SK-N-SH (cell line): Measurements from ENCODE around the gene TMEM212. TPM values are rescaled to one million over a fixed set of nuclear protein-coding genes. Genes with fewer than 3 reads are reported as not detected.

ENCODE experiments used
- CTCF ChIA-PET: fragments of 300-600, 350-600 bp; formaldehyde crosslinking; extraction: SDS; loops from one replicate; lab custom pipeline; 2021; lab: Yijun Ruan, JAX
- POLR2A ChIA-PET: fragments of 350-600 bp; sonication (Branson Sonifier 250); formaldehyde crosslinking; extraction: SDS; loops from one replicate; lab custom pipeline; 2020; ENCODE audit warnings: antibody characterized with exemption, inconsistent platforms; lab: Yijun Ruan, JAX
- DNase-seq: peaks from one replicate; pipeline ENCODE4 v3.0.0; 2012
- H2AFZ ChIP-seq: fragments of 200-600 bp; sonication (generic); 2 replicates; pipeline ENCODE4 v1.8.1; 2016; ENCODE audit warnings: antibody characterized with exemption, mild to moderate bottlenecking, low read depth
- H3F3A ChIP-seq: fragments of 200-600 bp; sonication (generic); replicated peaks from 2 replicates; pipeline ENCODE3; 2016; ENCODE audit warnings: antibody characterized with exemption, mild to moderate bottlenecking; ENCODE audit not compliant: insufficient read depth
- H3K27ac ChIP-seq, 2 experiments: fragments of 200-500 bp in 1 of 2; fragments of 200-600 bp in 1 of 2; sonication (Bioruptor generic) in 1 of 2; sonication (generic), shearing (Covaris generic) in 1 of 2; 2 replicates each; pipeline versions ENCODE4 v1.5.1 to v1.6.1; 2014 to 2016; ENCODE audit warnings: low read depth in 2 of 2, inconsistent platforms in 1 of 2, low read length in 1 of 2, mild to moderate bottlenecking in 1 of 2, mixed read lengths in 1 of 2
- H3K27me3 ChIP-seq: fragments of 200-600 bp; sonication (generic), shearing (Covaris generic); 2 replicates; pipeline ENCODE4 v1.6.1; 2016; ENCODE audit warnings: mixed run types; ENCODE audit not compliant: insufficient read depth
- H3K36me3 ChIP-seq, 2 experiments: fragments of 200-500 bp in 1 of 2; fragments of 200-600 bp in 1 of 2; sonication (Bioruptor generic) in 1 of 2; sonication (generic) in 1 of 2; replicated peaks in 1 of 2; 2 replicates each; pipeline versions ENCODE3 to v1.5.1; 2014 to 2016; ENCODE audit warnings: low read length in 1 of 2, mild to moderate bottlenecking in 1 of 2; ENCODE audit not compliant: insufficient read depth in 2 of 2, control insufficient read depth in 1 of 2
- H3K4me1 ChIP-seq, 2 experiments: fragments of 200-500 bp in 1 of 2; fragments of 200-600 bp in 1 of 2; sonication (Bioruptor generic) in 1 of 2; sonication (generic), shearing (Covaris generic) in 1 of 2; 2 replicates each; pipeline versions ENCODE4 v1.5.1 to v1.6.1; 2014 to 2016; ENCODE audit warnings: low read depth in 1 of 2, low read length in 1 of 2, mixed run types in 1 of 2; ENCODE audit not compliant: insufficient read depth in 2 of 2, control insufficient read depth in 1 of 2
- H3K4me2 ChIP-seq: fragments of 200-600 bp; sonication (generic), shearing (Covaris generic); 2 replicates; pipeline ENCODE4 v1.6.1; 2017; ENCODE audit warnings: mixed run types
- H3K4me3 ChIP-seq, 2 experiments: fragments of 200-500 bp in 1 of 2; fragments of 200-600 bp in 1 of 2; sonication (Bioruptor generic) in 1 of 2; sonication (generic), shearing (Covaris generic) in 1 of 2; 2 replicates each; pipeline versions ENCODE4 v1.5.1 to v1.8.1; 2014 to 2016; ENCODE audit warnings: low read depth in 2 of 2, inconsistent platforms in 1 of 2, low read length in 1 of 2, mild to moderate bottlenecking in 1 of 2, mixed read lengths in 1 of 2, moderate library complexity in 1 of 2
- H3K79me2 ChIP-seq: fragments of 200-600 bp; sonication (generic); 2 replicates; pipeline ENCODE4 v1.8.1; 2017; ENCODE audit warnings: mild to moderate bottlenecking; ENCODE audit not compliant: insufficient read depth
- H3K9ac ChIP-seq: fragments of 200-600 bp; sonication (generic); 2 replicates; pipeline ENCODE4 v1.6.1; 2017; ENCODE audit warnings: mixed run types
- H3K9me2 ChIP-seq: fragments of 200-600 bp; sonication (generic); 2 replicates; pipeline ENCODE4 v1.6.1; 2017; ENCODE audit warnings: mixed run types
- H3K9me3 ChIP-seq: fragments of 200-600 bp; sonication (generic); 2 replicates; pipeline ENCODE4 v1.6.1; 2017; ENCODE audit warnings: mixed run types, mild to moderate bottlenecking, moderate library complexity
- H4K20me1 ChIP-seq: fragments of 200-600 bp; sonication (generic); 2 replicates; pipeline ENCODE4 v1.6.1; 2017; ENCODE audit warnings: mild to moderate bottlenecking, mixed run types; ENCODE audit not compliant: insufficient read depth
- CHD2 ChIP-seq: fragments of 150-350 bp; IDR thresholded peaks from 2 replicates; pipeline ENCODE4 v1.6.1; 2018; ENCODE audit warnings: low read length; ENCODE audit not compliant: partially characterized antibody
- FOXM1 ChIP-seq: IDR thresholded peaks from 2 replicates; pipeline ENCODE4 v1.4.0; 2012; ENCODE audit warnings: low read depth, mild to moderate bottlenecking
- GATA2 ChIP-seq: sonication (generic); formaldehyde crosslinking; IDR thresholded peaks from 2 replicates; pipeline ENCODE4 v1.5.0; 2020; ENCODE audit warnings: mild to moderate bottlenecking, missing genetic modification reagents
- NFIC ChIP-seq: IDR thresholded peaks from 2 replicates; pipeline ENCODE4 v1.4.0; 2012; ENCODE audit warnings: borderline replicate concordance
- NRF1 ChIP-seq: IDR thresholded peaks from 2 replicates; pipeline ENCODE4 v1.6.1; 2012; ENCODE audit warnings: low read depth, mild to moderate bottlenecking, low read length
- POLR2AphosphoS5 ChIP-seq: IDR thresholded peaks from 2 replicates; pipeline ENCODE4 v1.6.1; 2012; ENCODE audit warnings: low read depth, low read length
- RCOR1 ChIP-seq: fragments of 150-350 bp; IDR thresholded peaks from 2 replicates; pipeline ENCODE4 v1.6.1; 2017; ENCODE audit warnings: antibody characterized with exemption, low read length
- RFX5 ChIP-seq: IDR thresholded peaks from 2 replicates; pipeline ENCODE4 v1.6.1; 2012; ENCODE audit warnings: mild to moderate bottlenecking, improper control_type of control experiment, low read length
- SIN3A ChIP-seq: IDR thresholded peaks from 2 replicates; pipeline ENCODE4 v1.6.1; 2012; ENCODE audit warnings: low read depth, mild to moderate bottlenecking, low read length, moderate library complexity, borderline replicate concordance
- TAF1 ChIP-seq: IDR thresholded peaks from 2 replicates; pipeline ENCODE4 v1.6.1; 2012; ENCODE audit warnings: low read depth, mild to moderate bottlenecking, low read length, moderate library complexity, borderline replicate concordance
- TEAD4 ChIP-seq: IDR thresholded peaks from 2 replicates; pipeline ENCODE4 v1.4.0; 2012; ENCODE audit warnings: mild to moderate bottlenecking, borderline replicate concordance; ENCODE audit not compliant: insufficient read depth
- WGBS: methylation state at CpG from one replicate; pipeline ENCODE4 v1.1.6; 2017; ENCODE audit warnings: low lambda C conversion rate; 5-methylcytosine and 5-hydroxymethylcytosine counted together
- polyA plus RNA-seq, 3 experiments: library from polyadenylated mRNA; depleted of rRNA; stranded (reverse); fragments of >200 nt; gene quantifications; 2 replicates each; pipeline ENCODE4 v1.2.3, GENCODE V29; 2012
- TF ChIP-seq, protein P1 (sequence below): IDR thresholded peaks from 2 replicates; pipeline ENCODE4 v1.4.0; 2012; ENCODE audit warnings: low read depth, borderline replicate concordance
- TF ChIP-seq, protein P2 (sequence below): IDR thresholded peaks from 2 replicates; pipeline ENCODE4 v1.6.1; 2012; ENCODE audit warnings: mild to moderate bottlenecking, low read depth, low read length, moderate library complexity
- TF ChIP-seq, protein P3 (sequence below): fragments of 150-350 bp; IDR thresholded peaks from 2 replicates; pipeline ENCODE4 v1.6.1; 2017; ENCODE audit warnings: antibody characterized with exemption, low read length, low read depth, borderline replicate concordance
- TF ChIP-seq, protein P4 (sequence below): IDR thresholded peaks from 2 replicates; pipeline ENCODE4 v1.4.0; 2012; ENCODE audit warnings: low read depth, borderline replicate concordance
- TF ChIP-seq, protein P5 (sequence below): IDR thresholded peaks from 2 replicates; pipeline ENCODE4 v1.4.0; 2012; ENCODE audit warnings: low read depth

TMEM212 gene
- polyA plus RNA-seq, 1 of the 3 experiments (the other 2 are of a cell fraction): not detected

DNA sequence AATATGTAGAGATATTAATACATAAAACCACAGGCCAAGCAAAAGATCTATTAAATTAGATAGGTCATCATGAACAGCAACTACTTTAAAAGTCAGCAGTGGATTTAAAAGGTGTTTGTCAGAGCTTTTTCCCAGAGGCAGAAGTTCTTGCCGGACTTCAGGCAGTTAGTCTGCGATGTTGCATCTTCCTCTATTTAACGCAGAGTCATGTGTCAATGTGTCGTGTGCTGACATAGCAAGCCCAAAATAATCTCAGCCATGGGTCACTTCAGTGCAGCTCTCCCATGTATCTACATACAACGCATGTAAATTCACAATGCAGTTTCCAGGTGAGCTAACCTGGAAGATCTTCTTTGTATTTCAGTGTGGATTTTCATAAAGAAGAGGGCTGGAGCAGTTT is 8.0 kb upstream of the TMEM212 start:
- POLR2A ChIA-PET: no interaction called here

More for the DNA sequence above, 8.0 kb upstream of the TMEM212 start:
- CTCF ChIA-PET: interaction anchor here (0.8 kb wide), 1 partner anchor 13 kb away, joined by 3 read pairs; no protein-coding TSS in a partner anchor
- no peak overlapping the region for H3K27ac ChIP-seq
- no peak overlapping the region for H3K9ac ChIP-seq
- H3K4me2 ChIP-seq: no peak overlapping the region
- no peak for DNase-seq
- H3K79me2 ChIP-seq: no peaks in the 10 kb centered on the region
- peaks cover under 1 to 8% of the 10 kb centered on the region in 2 experiments; a peak in 3 of 4 replicates for H3K4me1 ChIP-seq
- no peaks in the 10 kb centered on the region for H3K9me3 ChIP-seq
- no peak overlapping the region for H3K4me3 ChIP-seq
- peaks cover 9% of the 10 kb centered on the region for H3F3A ChIP-seq
- TF ChIP-seq POLR2AphosphoS5: no peak
- TF ChIP-seq FOXM1: no peak
- TF ChIP-seq GATA2 (CRISPR knock-in tag): no peak
- no peak for TF ChIP-seq SIN3A
- TF ChIP-seq, protein P1, sequence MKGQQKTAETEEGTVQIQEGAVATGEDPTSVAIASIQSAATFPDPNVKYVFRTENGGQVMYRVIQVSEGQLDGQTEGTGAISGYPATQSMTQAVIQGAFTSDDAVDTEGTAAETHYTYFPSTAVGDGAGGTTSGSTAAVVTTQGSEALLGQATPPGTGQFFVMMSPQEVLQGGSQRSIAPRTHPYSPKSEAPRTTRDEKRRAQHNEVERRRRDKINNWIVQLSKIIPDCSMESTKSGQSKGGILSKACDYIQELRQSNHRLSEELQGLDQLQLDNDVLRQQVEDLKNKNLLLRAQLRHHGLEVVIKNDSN: no peak
- no peak for TF ChIP-seq TEAD4
- TF ChIP-seq, protein P2, sequence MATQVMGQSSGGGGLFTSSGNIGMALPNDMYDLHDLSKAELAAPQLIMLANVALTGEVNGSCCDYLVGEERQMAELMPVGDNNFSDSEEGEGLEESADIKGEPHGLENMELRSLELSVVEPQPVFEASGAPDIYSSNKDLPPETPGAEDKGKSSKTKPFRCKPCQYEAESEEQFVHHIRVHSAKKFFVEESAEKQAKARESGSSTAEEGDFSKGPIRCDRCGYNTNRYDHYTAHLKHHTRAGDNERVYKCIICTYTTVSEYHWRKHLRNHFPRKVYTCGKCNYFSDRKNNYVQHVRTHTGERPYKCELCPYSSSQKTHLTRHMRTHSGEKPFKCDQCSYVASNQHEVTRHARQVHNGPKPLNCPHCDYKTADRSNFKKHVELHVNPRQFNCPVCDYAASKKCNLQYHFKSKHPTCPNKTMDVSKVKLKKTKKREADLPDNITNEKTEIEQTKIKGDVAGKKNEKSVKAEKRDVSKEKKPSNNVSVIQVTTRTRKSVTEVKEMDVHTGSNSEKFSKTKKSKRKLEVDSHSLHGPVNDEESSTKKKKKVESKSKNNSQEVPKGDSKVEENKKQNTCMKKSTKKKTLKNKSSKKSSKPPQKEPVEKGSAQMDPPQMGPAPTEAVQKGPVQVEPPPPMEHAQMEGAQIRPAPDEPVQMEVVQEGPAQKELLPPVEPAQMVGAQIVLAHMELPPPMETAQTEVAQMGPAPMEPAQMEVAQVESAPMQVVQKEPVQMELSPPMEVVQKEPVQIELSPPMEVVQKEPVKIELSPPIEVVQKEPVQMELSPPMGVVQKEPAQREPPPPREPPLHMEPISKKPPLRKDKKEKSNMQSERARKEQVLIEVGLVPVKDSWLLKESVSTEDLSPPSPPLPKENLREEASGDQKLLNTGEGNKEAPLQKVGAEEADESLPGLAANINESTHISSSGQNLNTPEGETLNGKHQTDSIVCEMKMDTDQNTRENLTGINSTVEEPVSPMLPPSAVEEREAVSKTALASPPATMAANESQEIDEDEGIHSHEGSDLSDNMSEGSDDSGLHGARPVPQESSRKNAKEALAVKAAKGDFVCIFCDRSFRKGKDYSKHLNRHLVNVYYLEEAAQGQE: no peak
- TF ChIP-seq, protein P3, sequence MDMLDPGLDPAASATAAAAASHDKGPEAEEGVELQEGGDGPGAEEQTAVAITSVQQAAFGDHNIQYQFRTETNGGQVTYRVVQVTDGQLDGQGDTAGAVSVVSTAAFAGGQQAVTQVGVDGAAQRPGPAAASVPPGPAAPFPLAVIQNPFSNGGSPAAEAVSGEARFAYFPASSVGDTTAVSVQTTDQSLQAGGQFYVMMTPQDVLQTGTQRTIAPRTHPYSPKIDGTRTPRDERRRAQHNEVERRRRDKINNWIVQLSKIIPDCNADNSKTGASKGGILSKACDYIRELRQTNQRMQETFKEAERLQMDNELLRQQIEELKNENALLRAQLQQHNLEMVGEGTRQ: no peak
- no peak for TF ChIP-seq TAF1
- no peak for TF ChIP-seq RFX5
- no peak for TF ChIP-seq NFIC
- TF ChIP-seq CHD2: no peak
- TF ChIP-seq, protein P4, sequence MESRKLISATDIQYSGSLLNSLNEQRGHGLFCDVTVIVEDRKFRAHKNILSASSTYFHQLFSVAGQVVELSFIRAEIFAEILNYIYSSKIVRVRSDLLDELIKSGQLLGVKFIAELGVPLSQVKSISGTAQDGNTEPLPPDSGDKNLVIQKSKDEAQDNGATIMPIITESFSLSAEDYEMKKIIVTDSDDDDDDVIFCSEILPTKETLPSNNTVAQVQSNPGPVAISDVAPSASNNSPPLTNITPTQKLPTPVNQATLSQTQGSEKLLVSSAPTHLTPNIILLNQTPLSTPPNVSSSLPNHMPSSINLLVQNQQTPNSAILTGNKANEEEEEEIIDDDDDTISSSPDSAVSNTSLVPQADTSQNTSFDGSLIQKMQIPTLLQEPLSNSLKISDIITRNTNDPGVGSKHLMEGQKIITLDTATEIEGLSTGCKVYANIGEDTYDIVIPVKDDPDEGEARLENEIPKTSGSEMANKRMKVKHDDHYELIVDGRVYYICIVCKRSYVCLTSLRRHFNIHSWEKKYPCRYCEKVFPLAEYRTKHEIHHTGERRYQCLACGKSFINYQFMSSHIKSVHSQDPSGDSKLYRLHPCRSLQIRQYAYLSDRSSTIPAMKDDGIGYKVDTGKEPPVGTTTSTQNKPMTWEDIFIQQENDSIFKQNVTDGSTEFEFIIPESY: no peak
- TF ChIP-seq, protein P5, sequence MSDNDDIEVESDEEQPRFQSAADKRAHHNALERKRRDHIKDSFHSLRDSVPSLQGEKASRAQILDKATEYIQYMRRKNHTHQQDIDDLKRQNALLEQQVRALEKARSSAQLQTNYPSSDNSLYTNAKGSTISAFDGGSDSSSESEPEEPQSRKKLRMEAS: no peak
- TF ChIP-seq NRF1: no peak
- no peak for TF ChIP-seq RCOR1
- no peaks in the 10 kb centered on the region for H3K27me3 ChIP-seq
- H2AFZ ChIP-seq: no peak overlapping the region
- no peaks in the 10 kb centered on the region for H3K36me3 ChIP-seq
- H4K20me1 ChIP-seq: no peaks in the 10 kb centered on the region
- no peaks in the 10 kb centered on the region for H3K9me2 ChIP-seq
- WGBS: 92% methylated on average over 5 of the region's 5 CpGs
